Right lobe of liver (tissue), 4 donors: ENCODE measurements around the gene SERINC5.

ENCODE experiments used
- POLR2A ChIP-seq: fragments of 450-650 bp; IDR thresholded peaks from one replicate; pipeline ENCODE4 v1.6.1; 2017; ENCODE audit warnings: antibody characterized with exemption, mild to moderate bottlenecking
- TF ChIP-seq, protein P1 (sequence below), 4 donors: fragments of 200-600 bp in 3 of 4; fragments of 450-650 bp in 1 of 4; IDR thresholded peaks; one replicate each; pipeline versions ENCODE4 v1.5.1 to v1.8.0; 2016 to 2022; ENCODE audit warnings: antibody characterized with exemption in 4 of 4, mild to moderate bottlenecking in 2 of 4
- donor health status: DM: no; HTN: no; CAD: no.
- donor health status: DM: no; HTN: no; CAD: no.
- donor health status: DM: no; HTN: yes; CAD: no.

DNA sequence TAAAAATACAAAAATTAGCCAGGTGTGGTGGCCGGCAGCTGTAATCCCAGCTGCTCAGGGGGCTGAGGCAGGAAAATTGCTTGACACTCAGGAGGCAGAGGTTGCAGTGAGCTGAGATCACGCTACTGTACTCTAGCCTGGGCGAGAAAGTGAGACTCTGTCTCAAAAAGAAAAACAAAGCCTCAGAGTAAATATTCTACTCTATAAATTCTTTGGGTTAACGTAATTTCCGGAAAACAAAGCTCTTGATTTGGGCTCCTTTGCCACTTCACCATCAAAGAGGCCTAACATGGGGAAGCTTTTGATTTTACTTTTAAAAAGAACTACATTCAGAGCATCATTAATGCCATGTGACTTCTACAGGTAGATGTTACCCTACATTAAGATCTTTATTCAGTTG lies 103.1 kb downstream of the SERINC5 start:
- TF ChIP-seq, protein P1, sequence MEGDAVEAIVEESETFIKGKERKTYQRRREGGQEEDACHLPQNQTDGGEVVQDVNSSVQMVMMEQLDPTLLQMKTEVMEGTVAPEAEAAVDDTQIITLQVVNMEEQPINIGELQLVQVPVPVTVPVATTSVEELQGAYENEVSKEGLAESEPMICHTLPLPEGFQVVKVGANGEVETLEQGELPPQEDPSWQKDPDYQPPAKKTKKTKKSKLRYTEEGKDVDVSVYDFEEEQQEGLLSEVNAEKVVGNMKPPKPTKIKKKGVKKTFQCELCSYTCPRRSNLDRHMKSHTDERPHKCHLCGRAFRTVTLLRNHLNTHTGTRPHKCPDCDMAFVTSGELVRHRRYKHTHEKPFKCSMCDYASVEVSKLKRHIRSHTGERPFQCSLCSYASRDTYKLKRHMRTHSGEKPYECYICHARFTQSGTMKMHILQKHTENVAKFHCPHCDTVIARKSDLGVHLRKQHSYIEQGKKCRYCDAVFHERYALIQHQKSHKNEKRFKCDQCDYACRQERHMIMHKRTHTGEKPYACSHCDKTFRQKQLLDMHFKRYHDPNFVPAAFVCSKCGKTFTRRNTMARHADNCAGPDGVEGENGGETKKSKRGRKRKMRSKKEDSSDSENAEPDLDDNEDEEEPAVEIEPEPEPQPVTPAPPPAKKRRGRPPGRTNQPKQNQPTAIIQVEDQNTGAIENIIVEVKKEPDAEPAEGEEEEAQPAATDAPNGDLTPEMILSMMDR (IDR thresholded peaks at IDR 0.05), result no peak
- TF ChIP-seq POLR2A, result no peak
